Pulmonary artery endothelial cell (primary cell): ENCODE results near the gene ZNF143. TPM values are rescaled to one million over a fixed set of nuclear protein-coding genes. Genes with fewer than 3 reads are reported as not detected.
"Not testable (repeated sequence)": the region's sequence is repeated elsewhere in the genome, so short reads cannot be mapped to it uniquely, and the experiment has no call there.

Experiments used
- DNase-seq: peaks from one replicate; pipeline ENCODE4 v3.0.0-alpha.2; 2011; ENCODE audit warnings: low read depth, low spot score
- total RNA-seq: library from RNA; depleted of rRNA; stranded (reverse); fragments of >200 nt; gene quantifications from 2 replicates; pipeline ENCODE4 v1.2.3, GENCODE V29; 2014

ZNF143 gene
- total RNA-seq: 32.2 and 46.4 TPM in 2 replicates

DNA sequence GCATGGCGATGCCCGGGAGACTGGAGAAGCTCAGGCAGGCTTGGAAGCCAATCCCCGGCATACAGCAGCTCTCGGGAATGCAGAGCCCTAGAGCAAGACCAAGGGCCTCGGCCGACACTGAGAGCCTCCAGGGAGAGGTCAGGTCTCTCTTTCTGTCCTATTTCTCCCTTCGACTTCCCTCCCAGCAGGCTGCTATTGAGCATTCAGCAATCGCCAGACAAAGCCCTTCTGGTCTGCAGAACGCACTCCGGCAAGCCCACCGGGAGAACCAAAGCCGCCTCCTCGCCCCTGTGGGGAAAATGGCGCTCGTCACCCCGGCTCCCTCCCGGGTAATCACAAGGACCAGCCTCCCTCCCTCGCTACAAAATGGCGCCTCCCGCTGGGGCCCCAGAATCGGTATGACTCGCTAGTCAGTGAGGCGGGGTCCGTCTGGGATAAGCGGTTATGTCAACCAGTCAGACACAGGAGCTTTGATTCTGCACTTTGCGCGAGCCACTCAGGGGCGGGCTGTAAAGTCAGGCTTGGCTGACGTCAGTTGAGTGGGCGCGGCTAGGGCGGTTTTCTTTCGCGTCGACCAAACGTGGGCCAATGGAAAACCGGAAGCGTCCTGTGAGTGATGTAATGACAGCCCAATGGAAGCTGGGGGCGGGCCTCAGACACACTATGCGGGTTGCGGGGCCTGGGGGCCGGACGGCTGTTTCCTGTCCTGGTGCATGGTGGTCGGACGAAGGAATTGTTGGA, at the start of gene ZNF143:
Gene ZNF143 (plus strand): TSS at position 691 of the 741 bp plus-strand sequence. CDS start 10,297 bp downstream, outside the sequence.
- peak; percentile 99 for DNase-seq

DNA sequence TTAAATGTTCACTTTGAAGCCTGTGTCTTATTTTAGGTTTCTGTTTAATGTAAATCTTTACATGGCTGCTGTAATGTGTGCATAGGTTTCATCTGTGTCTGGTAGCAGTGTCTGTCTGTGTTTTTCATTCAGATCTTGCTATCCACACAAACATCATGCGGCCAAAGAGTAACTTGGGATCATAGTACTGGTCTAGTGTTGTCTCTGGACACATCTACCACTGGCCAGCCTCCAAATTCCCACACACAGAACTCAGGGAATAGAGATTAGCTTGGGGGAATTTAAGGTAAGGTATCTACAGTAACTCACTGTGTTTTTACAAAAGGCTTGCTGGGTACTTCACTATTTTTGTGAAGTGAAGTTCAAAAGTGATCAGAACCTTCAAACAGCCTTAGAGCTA, 32.1 kb upstream of the ZNF143 start:
- DNase-seq: no peak

DNA sequence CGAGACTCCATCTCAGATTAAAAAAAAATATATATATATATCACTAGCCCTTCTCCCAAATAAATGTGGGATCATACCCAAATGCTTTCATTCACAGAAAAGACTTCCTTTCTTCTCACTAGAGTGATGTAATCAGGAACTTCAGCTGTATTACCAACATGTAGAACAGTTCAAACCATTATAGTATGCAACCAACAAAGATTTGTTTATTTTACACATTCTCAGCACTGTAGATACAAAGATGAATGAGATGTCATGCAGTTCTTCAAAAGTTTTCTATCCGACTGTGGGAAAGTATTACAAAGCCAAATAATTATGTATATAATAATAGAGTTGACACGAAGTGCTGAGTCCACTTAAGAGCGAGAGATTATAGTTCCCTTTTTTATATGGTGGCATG, 22.2 kb upstream of the ZNF143 start:
- DNase-seq: no peak

DNA sequence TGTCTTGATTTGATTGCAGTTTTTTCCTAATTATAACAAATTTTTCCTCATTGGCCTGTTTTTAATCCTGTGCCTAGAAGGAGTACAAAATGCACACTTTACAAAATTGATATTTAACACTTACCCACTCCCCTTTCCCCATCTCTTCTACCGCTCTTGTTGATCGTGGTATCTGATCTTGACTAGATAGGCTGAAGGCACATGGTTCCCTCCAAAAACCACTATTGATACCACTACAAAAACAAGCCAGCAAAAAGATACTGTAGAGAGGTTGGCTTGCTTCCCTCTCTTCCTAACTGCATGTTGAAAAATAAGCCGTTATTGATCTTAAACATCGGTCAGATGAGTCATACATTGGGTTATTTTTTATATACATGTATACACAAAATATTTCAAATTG, 14.6 kb upstream of the ZNF143 start:
- no peak for DNase-seq

DNA sequence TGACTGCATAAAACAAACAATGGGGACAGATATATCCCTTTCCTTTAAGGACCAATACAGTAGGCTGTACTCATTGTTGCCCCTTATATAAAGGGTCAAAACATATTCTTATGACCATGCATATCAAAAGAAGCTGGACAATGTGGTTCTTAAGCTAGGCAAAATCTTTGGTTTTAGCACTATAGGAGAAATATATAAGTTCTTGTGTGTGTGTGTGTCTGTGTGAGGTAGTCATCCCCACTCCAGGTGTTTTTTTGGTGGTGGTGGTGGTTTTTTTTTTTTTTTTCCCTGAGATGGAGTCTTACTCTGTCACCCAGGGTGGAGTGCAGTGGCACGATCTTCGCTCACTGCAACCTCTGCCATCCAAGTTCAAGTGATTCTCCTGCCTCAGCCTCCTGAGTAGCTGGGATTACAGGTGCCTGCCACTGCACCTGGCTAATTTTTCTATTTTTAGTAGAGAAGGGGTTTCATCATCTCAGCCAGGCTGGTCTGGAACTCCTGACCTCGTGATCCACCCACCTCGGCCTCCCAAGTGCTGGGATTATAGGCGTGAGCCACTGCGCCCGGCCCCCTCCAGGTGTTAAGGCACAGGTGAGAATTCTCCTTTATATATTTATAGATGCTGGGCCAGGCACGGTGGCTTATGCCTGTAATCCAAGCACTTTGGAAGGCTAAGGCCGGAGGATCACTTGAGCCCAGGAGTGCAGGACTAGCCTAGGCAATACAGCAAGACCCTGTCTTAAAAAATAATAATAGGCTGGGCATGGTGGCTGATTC, 12.0 kb upstream of the ZNF143 start:
- no peak for DNase-seq

DNA sequence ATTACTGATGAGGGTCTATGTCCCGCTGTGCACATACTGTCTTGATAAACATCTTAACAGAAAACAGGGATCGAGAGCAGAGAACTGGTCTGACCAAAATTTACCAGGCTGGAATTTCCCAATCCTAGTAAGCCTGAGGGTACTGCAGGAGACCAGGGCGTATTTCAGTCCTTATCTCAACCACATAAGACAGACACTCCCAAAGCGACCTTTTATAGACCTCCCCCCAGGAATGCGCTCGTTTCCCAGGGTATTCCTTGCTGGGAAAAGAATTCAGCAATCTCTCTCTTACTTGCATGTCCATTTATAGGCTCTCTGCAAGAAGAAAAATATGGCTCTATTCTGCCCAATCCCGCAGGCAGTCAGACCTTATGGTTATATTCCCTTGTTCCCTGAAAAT, 8.8 kb upstream of the ZNF143 start:
- DNase-seq: not testable (repeated sequence)

DNA sequence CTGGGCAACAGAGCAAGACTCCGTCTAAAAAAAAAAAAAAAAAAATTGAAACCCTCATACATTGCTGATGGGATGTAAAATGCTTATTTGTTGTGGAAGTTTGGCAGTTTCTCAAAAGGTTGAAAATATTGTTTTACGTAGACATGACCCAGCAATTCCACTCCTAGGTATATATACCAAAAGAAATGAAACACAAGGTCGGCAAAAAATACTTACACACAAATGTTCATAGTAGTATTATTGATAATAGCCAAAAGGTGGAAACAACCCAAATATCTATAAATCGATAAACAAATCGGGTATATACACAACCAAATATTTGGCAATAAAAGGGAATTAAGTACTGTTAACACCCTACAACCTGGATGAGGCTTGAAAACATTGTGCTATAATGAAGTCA, 5.1 kb upstream of the ZNF143 start:
- no peak for DNase-seq

DNA sequence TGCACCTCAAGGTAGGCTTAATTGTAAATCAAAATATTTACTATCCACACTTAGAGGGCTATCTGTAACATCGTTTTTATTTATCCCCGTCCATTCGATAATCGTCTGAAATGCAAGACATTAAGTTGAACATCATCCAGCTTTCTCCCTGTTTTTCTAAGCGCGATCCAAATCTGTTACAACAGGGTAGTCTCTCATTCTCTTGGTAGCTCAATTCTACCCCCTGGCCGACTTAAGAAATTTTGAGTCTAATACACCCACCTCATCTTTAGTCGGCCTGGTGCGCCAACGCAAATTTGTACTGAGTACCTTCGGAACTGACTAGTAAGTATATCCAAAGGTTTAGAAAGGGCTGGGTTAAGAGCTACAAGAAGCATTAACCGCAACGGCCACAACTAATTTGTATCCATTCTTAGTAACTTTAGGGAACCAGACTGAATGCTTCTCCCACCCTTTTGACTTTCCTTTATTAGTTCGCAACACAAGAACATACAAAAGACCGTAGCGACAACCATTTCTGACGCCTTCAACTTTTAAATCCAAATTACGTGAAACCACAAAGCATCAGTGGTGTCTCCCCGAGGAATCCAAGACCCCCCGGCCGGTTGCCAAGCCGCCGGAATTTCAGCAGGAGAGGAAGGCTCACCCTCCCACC, 1.0 kb upstream of the ZNF143 start:
- DNase-seq: peak; percentile 13

DNA sequence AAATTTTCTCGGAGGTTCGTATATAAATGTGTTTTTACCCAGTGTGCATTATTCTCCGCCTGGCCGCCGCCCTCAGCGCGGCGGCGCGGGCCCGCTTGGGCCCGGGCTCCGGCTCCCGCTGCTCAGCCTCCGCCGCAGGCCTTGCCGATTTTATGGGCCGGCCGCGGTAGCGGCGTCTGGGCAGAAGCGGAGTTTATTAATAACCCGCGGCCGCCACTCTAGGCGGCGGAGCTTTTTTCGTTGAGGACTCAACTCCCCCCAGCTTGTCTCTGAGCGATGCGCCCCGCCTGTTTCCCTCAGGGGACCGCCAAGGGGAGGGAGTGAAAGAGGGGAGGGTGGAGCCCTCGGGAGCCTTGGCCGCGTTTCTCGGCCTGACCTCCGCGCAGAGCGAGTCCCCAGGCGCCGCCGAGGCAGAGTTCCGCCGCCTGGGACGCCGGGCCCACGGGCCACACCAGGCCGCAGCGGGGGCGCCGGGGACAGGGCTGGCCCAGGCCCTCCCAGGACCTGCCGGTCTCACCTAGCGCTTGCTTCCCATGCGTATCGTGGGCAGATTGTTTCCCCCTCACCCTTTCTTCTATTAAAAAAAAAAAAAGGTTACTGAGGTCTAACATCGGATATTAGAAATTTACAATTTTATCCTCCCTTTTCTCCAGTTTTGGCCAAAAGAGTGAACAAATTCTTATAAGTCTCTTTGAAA, 399 bp downstream of the ZNF143 start:
- DNase-seq: peak; percentile 72

DNA sequence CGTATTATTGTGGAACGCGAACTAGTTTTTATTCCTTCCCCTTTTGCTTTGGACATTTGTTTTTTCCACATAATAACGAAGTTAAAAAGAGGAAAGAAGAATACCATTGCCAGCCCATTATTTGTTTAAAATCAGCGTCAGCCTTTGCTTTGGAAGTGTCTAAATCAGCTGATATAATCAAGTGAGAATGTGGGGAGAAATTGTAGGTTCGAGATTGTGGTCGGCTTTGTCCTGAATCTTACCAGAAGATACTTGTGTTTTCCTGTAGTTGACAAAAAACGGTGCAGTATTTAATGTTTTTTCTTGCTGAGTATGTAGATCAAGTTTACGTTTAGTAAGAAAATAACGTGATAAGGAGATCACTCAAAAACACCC, 935 bp downstream of the ZNF143 start:
- no peak for DNase-seq

DNA sequence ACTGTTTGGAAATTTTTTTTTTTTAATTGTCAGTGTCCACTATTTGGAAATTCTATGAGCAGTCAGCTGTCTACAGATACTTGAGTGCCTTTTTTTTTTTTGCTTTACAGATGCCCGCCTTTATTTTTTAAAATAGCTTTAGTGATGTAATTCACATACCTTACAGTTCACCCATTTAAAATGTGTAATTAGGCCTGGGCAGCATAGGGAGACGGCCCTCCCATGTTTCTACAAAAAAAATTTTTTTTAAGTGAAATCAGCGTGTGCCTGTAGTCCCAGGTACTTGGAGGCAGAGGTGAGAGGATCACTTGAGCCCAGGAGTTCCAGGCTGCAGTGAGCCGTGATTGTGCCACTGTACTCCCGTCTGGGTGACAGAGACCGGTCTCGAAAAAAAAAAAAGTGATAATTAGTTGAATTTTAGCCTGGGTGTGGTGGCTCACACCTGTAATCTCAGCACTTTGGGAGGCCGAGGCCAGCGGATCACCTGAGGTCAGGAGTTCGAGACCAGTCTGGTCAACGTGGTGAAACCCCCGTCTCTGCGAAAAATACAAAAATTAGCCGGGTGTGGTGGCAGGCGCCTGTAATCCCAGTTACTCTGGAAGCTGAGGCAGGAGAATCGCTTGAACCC, 1.5 kb downstream of the ZNF143 start:
- no peak for DNase-seq

DNA sequence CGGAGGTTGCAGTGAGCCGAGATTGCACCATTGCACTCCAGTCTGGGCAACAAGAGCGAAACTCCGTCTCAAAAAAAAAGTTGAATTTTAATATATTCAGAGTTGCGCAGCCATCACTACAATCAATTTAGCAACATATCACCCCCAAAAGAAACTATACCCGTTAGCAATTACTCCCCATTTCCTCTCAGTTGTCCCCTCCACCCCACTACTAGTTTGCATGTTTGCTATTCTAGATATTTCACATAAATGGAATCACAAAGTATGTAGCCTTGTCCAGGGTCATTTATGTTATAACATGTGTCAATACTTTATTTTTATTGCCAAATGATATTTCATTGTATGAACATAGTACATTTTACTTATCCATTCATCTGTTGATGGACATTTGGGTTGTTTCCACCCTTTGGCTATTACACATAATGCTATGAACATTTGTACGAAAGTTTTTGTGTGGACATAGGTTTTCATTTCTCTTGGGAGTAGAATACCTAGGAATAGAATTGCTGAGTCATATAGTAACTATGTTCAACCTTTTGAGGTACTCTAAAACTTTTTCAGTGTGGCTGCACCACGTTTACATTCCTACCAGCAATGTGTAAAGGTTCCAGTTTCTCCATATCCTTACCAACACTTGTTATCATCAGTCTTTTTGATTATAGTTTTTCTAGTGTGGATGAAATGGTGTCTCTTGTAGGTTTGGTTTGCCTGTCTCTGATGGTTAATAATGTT, 2.2 kb downstream of the ZNF143 start:
- no peak for DNase-seq

DNA sequence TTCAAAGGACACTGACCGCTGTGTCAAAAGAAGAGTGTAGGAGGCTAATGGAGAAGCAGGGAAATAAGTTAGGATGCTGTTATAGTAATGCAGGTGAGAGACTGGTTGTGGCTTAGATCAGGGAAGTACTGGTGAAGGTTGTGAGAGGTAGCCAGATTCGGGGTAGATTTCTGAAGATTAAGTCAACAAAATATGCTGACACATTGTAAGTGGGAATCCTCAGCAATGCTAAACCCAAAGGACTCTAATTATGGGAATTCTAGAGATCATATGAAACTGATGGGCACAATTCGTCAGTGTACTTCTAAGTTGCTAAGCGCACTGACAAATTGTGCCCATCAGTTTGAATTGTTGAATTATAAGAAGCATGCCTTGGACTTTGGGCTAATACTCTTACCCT, 10.0 kb downstream of the ZNF143 start:
- DNase-seq: no peak

DNA sequence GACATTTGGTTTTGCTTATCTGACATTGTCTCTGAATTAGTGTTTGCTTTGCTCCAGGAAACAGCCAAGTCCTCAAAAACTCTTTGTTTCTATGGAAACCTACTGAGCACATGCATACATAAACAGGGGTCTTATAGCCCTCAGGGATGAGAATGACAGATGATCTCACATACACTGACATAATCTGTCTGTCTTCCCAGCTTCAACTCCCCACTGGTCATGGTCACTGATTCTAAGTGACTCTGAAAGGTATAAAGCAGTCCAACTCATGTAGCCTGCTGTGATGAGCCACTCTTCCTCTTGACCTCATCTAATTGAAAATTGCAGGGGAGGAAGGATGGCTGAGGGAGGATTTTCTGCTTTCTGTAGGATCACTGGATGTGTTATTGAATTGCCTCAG, 12.6 kb downstream of the ZNF143 start:
- DNase-seq: no peak

DNA sequence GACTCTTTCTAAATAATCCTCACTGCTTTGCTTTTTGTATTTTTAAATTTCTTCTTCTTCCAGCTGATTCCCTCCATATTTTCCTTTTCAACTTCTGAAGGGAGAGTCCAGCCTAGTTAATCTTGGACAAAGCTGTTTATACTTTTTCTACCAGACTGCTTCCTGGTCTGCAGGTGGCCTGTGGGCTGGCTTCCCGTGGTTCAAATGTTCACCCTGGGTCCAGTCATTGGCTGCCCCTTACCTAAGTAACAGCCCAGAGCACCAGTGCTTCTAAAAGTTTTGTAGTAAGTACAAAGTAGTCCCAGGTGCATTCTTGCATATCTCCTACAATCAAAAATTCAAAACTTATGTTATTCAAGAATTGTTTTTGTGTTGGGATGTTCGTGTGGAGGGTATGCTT, 19.1 kb downstream of the ZNF143 start:
- DNase-seq: no peak

DNA sequence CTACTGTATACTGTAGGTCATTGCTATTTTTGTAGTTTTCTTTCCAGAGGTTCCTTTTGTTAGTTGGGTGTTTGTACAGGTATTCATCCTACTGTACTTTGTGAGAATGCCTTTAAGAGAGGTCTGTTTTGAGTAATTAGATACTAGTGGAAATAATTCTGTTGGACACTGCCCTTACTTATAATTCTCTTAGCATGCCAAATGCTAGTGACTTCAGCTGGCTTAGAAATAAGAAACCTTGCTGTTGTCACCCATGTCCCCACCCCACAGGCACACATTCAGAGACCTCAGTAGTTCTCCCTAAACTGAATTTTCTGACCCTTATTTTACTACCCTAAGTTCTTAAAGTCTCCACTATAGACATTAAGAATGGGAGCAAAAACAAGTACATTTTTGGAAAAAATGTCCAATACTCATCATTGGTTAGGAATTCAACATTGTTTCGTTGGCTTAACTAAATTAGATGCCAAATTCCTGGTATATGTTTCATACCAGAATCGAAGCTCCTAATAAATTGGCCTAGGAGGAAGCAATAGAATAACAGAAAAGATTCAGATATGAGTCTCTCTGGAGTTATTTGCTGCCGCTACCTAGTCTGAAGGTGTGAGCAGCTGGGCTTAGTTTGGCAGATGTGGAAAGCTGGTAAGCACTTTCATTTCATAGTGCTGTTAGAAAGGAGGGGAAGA, 28.4 kb downstream of the ZNF143 start:
- no peak for DNase-seq

DNA sequence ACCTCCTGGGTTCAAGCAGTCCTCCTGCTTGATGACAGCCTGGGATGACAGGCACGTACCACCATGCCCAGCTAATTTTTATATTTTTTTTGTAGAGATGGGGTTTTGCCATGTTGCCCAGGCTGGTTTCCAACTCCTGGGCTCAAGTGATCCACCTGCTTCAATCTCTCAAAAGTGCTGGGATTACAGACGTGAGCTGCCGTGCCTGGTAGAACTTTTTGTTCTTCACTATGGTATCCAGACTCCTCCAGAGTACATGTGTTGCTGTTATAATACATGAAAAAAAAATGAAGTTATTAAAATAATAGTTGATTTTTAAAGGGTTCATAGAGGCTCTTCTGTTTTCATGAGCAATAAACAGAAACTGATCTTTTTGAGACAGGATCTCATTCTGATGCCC, 29.6 kb downstream of the ZNF143 start:
- no peak for DNase-seq

DNA sequence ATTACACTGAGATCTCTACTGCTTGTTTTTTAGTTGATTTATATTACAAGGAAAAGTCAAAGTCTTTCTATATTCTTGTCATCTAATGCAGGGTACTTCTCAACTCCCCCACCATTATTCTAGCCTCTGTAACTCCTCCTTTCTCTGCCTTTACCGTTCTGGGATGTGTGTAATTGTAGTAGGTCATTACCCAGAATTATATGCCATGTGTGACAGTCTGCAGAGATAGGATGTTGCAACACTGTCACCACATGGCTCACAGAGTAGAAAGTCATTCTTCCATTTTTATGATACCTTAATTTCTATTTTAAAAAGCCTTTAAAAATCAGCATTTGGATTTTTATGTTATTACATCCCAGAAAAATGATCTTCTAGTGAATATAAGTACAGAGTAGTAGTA, 32.7 kb downstream of the ZNF143 start:
- DNase-seq: no peak

DNA sequence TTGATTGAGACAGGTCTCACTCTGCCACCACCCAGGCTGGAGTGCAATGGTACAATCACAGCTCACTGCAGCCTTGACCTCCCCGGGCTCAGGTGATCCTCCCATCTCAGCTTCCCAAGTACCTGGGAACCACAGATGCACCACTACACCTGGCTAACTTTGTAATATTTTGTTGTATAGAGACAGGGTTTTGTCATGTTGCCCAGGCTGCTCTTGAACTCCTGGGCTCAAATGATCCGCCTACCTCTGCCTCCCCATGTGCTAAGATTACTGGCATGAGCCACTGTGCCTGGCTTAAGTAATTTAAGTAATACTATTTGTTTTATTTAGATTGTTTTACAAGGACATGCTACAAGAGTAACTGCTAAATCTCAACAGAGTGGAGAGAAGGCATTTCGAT, 33.5 kb downstream of the ZNF143 start:
- no peak for DNase-seq
